GM21367 (cell line): ENCODE data around the gene ADAMTS9.

Experiments used
- ATAC-seq: cut with Tn5 transposase; IDR thresholded peaks from one replicate; pipeline ENCODE4 v1.9.1; 2021; ENCODE audit not compliant: unreplicated experiment

Gene ADAMTS9

DNA sequence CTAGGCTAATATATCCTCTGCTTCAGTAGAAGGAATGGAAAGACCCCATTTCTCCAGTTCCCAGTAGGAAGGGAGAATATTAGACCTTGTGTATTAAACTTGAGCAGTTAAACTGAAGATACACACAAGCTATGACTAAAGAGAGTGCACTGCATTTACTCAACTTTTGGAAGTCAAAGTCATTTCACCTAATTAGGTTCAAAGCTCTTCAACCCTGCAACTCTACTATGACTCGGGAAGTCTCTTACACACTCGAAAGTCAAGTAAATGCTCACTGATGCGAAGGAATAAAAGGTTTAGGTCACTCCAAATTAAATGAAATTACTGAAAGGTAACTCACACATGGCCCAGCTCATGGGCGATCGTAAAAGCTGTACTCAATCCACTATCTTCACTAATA lies 33.8 kb downstream of the ADAMTS9 start:
- ATAC-seq, result no peak

DNA sequence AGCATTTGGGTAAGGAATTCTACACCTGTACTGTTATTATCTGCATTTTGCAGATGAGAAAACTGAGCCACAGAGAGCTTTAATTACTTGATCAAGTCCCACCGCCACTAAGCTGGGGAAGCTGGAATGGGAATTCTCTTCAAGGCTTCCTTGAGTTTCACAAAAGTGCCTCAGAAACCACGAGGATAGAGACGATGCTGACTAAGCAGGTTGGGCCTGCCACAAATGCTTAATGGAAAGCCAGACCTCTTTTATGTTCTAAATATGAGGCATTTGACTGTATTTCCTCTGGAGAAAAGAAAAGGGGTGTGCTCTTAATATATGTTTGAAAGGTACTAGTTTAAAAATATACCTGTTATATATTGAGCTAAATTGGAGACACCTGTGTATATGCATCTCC lies 34.7 kb downstream of the ADAMTS9 start:
- ATAC-seq, result no peak

DNA sequence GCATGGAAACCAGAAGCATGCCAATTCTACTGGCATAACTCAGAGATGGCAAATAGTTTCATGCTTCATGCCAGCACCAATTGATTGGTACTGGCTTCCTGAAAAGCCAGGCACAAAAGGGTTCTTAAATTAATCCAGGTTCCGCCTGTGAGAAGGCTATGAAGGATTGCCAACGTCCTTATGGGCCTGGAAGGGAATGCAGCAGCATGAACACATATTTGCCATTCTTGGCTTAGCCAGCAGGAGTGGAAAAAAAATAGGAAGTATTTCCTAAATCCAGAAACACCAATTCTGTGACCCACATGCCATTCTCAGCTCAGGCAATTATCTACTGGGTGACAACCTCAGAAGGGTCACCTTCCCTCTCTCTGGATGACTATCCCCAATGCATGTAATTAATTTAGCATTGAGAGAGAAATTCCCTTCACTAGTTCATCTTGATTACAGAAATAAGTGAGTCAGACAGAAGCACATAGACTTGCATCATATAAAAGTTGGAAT lies 36.0 kb downstream of the ADAMTS9 start:
- ATAC-seq, result no peak

DNA sequence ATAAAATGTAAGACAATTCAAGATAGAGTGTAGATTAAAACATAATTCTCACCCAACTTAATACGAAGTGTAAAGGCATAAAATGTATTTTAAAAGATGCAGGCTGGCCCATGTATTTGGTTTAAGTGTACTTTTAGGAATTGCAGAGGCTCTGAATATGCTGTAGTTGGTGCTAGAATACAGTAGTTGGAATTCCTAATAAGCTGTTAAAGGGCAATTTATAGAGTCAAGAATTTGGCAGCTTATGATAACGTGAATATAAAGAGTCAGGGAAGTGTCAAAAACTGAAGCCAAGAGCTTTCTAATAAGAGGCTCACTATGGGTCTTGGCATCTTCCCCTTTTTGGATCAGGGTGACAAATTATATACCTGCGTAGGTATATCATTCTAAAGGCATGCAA lies 36.5 kb downstream of the ADAMTS9 start:
- no peak for ATAC-seq

DNA sequence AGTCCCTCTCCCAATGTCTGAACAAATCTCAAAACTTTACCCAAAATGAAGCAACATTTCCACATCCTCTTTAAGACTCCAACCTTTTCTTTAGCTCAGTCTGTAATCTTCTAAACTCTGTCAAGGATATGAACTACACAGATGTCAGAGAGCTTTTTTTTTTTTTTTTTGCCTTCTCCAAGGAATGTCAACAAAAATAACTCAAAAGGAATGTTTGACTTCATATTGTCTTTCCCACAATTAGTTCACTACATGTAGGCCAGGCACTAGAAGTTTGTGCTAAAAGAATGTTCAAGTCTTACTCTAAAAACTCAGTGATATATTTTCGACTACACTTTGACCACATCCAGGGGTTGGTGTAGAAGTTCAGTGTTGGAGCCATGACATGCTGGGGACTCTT lies 37.1 kb downstream of the ADAMTS9 start:
- ATAC-seq, result no peak

DNA sequence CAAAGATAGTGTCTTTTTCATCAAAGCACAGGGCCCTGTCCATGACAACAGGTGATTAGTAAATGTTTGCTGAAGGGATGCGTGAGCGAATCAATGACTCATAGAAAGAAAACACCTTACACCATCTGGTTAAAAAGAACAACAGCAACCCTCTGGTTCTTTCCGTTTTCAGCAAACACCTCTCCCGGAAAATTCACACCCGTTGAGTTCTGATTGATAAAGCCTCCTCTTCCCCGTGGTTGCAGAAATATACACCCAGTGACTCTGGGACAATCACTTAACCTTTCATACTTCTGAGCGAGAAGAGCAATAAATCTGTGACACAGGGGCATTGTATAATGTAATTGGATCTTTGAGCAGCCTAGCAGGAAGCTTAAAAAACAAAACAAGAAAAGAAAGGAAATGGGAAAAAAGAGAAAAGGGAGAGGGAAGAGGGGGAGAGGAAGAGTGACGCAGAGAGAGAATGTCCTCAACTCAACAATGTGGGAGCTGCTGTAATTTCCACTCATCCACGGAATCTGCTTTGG lies 37.6 kb downstream of the ADAMTS9 start:
- ATAC-seq, result no peak

DNA sequence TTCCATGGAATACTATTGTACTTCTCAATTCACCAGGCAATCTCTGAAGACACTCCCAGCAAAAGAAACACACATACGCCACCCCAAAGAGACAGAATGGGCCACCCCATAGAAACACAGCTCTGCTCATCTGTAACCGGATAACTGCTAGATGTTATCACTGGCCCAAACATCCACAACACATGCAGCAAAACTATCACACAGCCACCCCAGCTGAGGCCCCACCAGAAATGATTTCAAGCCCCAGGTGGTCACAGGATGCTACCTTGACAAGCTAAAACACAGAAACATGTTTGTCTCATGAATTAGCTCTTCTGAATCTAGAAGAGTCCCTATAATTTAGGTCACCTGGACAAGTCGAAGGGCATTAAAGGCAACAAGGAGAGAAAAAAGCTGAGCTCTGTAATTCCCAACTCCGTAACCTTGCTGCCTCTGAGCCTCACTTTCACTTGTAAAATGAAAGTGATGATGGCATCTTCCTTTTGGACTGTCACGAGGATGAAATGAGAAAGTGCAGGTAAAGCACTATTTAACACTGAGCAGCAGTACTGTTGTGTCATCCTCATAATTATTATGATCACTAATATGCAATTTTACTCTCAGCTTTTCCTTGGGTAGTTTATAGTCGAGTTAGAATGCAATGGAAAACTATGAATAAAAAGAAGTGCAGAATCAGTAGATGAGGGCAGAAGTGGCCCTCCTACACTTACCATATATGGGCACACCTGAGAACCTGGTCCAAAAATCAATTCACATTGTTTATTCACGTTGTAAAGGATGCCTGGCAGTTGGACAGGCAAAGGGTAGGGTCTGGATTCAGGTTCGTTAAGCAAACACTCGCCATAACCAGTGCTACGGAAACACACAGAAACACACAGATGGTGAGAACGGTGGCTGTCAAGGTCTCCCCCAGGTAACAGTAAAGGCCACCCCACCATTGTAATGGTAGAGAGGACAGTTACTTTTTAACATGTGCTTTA lies 38.6 kb downstream of the ADAMTS9 start:
- ATAC-seq, result no peak

DNA sequence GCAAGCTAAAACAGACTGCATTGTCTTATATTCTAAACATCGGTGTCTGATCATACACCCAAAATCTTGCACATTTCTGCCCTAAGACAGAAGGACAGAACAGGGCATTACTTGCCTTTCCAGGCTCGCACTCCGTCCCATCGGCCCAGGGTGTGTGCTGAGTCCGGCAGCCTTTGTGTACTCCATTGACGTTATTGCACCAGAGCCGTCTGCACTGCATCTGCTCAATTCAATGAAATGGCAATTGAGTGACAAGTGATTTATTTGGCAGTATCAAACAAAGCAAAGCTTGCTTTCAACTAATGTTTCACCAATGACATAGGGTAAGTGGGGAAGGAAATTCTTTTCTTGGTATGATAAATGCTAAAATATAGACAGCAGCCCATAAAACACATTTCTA lies 40.0 kb downstream of the ADAMTS9 start:
- no peak for ATAC-seq

DNA sequence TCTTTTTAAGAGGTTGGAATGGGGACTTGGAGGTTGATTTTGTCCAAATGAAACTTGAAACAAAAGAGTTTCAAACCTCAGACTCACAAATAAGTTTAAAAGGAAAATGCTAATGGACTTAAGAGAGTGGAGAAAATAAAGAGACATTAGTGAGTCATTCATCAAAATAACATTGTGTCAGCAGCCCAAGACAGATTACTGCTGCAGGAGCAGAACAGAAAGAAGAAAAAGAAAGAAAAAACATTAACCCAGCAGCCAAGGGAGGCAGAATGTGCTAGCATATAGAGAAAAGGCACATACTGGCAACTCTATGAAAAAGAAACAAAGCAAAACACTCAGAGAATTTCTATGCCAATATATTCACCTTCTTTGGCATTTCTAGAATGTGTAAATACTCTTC lies 42.6 kb downstream of the ADAMTS9 start:
- no peak for ATAC-seq

DNA sequence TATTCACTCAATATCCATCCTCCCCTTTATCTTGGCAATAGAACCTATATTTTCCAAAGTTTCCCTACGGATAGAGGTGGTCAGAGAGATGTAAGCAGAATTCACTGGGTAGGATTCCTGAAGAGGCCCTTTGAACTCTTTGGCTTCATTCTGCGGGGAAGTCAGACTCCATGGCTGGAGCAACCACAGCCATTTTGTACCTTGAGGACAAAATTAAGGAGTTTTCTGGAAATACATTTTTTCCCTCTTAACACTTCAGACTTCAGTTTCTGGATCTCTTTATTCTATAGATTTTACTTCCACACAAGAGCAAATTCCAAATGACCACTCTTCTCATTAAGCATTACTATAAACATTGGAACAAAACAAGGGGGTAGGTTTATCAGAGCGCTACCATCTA lies 43.3 kb downstream of the ADAMTS9 start:
- ATAC-seq, result no peak

DNA sequence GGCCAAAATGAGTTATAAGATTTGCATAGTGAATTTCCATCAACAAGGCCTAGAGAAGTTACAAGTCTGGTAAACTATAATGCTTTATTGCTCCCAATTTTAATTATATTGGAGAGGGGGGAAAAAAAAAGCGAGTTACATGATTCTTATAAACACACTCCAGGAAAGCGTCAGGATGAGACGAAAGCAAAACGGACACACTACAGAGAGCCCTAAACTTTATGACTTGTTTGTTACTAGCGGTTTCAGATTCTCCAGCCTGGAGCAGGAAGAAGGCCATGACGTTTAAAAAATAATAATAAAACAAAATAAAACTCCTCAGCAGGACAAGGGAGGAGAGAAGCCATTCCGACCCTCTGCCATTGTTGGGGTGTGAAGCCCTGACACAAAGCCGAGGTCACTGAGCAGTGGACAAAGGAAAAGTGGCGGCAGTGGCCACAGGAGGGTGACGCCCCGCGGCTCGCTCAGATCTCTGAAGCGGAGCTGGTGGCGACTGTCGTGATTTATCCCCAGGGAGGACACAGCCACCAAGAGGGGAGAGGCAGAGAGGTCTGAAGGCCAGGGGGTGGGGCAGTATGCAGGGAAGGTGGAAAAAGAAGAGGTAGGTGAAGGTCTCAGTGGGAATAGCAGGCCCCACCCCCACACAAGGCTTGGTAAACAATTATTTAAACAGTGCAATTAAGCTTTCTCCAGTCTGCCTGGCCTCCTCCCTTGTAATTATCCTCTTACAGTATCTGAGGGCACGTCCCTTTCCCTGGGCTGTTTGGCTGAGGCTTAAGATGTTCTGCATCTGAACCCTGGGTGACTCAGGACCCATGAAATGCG lies 45.3 kb downstream of the ADAMTS9 start:
- ATAC-seq, result no peak

DNA sequence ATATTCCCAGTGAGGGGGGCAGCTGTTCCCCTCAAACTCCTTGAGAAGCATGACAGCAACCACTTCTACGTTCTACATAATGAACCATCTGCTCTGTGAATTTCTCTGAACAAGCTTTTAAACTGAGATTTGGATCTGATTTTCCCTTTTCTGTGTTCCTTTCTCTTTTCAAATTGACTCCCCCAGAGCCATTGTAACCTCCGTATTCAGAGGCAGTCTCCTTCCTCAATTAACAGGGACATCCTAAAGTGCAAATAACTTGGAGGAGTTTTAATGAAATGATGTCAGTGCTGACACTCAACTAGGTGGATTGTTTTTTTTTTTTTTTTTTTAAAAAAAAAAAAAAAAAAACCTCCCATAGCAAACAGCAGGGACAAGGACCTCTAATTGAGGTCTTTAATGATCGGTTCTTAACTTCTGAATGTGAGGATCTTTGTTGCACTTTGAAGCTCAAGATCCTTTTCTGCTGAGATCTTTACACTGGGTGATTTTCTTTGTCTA lies 48.8 kb downstream of the ADAMTS9 start:
- no peak for ATAC-seq

DNA sequence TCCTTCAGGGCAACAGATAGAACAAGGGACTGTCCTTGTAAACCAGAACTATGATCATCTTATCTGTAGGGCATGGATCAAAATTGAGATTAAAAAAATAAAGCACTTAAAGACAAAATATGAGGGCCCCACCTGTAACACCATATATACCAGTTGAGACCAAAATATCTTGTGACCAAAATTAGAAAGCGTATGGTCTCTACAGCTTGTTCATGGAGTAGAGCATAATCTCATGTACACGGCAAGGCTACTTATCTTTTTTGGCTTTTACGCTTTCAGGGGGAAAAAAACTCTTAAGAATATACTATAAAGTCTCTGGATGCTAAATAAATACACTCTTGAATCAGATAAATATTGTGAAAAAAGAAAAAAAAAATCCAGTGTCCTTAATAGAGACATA lies 49.3 kb downstream of the ADAMTS9 start:
- ATAC-seq, result no peak

DNA sequence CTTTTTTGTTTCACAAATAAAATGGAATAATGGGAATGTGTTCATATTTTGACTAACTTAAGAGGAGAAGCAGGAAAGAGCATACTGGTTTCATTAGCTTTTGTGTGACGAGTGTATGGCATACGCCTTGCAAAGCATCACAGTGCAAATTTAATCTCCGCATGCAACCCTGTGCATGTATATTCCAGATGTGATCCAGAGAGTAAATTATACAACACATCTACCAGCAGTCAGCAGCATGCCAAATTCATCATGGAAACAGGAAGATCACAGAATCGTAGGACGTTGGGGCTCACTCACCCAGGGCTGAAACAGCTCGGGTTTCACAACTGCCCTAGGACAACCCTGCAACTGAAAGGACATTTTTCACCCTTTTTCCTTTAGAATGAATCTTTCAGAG lies 53.4 kb downstream of the ADAMTS9 start:
- ATAC-seq, result no peak

DNA sequence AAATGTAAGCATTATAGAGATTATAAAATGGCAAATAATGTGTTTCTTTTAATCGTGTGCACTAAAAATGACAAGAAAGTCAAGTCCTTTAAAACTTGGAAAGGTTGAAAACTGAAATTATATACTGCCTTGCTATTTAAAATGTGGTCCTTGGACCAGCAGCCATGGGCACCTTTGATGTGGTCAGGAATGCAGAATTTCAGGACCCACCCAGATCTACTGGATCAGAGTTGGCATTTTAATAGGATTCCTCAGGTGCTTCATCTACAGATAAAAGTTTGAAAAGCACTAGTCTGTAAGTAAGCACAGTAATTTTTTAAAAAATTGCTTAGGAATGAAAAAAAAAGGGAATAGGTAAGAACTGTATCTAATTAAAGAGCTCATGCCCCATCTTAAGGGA lies 55.8 kb downstream of the ADAMTS9 start:
- no peak for ATAC-seq

DNA sequence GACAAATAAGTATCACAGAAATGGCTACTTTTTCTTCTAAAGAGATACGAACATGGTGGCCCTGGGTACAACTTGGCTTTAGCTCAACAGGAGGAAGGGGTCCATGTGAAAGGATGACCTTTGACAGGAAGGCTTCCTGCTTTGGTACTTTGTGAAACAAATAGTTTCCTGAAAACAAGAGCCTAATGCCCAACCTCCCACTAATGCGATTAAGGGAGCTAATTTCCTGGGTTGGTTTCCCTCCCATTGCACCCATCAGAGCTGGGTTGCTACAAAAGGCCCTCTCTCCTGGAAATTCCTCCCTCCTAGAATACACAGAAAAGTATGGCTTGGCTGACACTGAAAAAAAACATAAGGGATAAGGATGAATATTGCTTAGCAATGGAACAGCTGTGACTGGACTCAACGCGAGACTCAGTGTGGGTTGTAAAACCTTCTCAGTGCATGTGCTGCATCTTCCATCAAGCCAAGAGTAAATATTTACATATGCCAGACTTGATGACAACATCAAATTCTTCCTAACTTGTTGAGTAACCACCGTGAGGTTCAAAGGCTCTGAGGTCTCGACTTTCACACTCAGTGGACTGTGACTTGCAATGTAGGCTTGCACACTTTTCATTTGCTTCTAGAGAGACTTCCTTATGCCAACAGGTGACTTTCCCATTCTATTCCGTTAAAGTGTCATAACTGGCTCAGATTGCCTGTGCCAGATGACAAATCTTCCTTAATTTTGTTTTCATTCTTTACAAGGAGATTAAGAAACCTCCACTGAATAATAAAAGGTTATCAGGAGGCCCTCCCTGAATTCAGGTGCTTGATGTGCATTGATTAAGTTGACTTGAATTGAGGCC lies 60.1 kb downstream of the ADAMTS9 start:
- no peak for ATAC-seq

DNA sequence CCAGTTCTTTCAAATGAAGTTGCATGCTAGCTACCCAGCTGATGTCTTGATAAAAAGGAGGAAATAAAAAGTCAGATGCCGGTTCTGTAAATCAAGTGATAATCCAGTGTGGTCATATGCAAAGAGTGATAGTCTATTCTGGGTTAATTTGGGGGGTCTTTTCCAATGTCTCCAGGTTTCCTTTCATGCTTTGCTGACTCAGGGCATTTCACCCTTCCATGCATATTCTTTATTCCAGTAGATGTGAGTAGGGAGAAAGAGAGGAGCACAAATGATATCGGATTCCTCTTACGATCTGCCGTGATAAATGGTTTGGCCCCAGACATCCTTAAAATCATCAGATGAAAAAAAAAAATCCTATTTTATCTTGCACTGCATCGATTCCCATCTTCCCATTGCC lies 60.8 kb downstream of the ADAMTS9 start:
- no peak for ATAC-seq

DNA sequence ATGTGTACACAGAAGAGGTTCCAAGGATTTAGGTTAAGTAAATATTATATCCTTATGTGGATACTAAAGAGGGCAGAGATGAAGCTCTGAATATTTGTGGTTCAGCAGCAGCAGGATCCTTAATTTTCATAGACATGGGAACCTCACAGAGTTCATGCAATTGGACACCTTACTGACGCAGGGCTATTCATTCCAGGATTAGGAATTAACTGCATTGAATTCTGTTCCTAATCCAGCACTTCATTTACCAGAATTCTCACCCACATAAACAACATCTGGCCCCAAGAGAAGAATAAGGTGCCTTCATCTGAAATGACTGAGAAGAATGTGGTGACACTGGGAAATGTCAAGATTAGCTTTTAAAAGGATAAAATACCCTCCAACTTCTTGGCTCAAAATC lies 62.4 kb downstream of the ADAMTS9 start:
- no peak for ATAC-seq

DNA sequence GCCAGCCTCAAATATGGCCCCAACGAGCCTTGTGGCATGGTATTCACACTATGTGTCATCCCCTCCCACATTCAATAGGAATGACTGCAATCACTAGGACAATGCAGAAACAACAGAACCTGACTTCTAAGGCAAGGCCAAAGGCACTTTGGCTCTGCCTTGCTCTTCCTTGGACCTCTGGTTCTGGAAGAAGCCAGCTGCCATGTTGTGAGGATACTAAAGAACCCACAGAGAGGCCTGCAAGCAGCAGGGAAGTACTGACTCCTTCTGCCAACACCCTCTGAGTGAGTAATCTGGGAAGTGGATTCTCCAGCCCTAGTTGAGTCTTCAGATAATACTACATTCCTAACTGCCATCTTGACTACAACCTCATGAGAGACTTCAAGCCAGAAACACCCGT lies 64.7 kb downstream of the ADAMTS9 start:
- ATAC-seq, result no peak

DNA sequence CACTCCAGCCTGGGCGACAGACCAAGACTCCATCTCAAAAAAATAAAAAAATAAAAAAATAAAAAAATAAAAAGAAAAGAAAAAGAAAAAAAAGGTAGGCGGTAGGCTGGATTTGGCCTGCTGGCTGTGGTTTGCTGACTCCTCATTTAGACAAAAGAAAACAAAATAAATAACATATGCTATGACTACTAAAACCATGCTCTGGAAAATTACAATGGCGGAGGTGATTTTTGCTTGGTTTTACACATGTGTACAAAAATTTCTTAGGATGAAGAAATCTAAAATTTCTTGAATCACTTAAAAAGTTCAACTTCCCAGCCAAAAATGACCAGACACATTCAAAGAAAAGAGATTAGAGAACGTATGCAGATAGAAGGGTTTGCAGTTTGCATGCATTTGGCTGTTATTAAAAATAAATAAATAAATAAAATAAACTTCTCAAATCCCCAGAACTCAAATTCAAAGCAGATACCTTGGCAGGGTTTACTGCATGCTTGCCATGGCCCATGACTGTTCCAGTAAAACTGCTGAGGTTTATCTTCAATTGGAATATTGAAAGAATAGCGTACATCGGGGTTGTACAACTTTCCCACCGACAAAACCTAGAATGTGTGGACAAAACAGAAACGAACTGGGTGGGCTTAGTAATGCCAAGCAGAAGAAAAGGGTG lies 65.9 kb downstream of the ADAMTS9 start:
- no peak for ATAC-seq
